B cell (primary cell): ENCODE measurements around the gene HOXC6. TPM values are rescaled to one million over a fixed set of nuclear protein-coding genes. Genes with fewer than 3 reads are reported as not detected.

Source experiments
- ATAC-seq: fragments of 200-7000 bp; cut with Tn5 transposase; one replicate; pipeline ENCODE4 v1.10.0; 2021; ENCODE audit warnings: low read depth, mild to moderate bottlenecking, moderate number of reproducible peaks, moderate library complexity
- CTCF ChIA-PET: fragments of 350-600 bp; sonication (Branson Sonifier 250); formaldehyde crosslinking; loops from one replicate; lab custom pipeline; 2021; ENCODE audit warnings: antibody characterized with exemption, inconsistent platforms; lab: Charles Lee
- POLR2A ChIA-PET: fragments of 350-600 bp; sonication (Branson Sonifier 250); formaldehyde crosslinking; loops from one replicate; lab custom pipeline; 2021; ENCODE audit warnings: antibody characterized with exemption; lab: Charles Lee
- DNase-seq: peaks from one replicate; pipeline ENCODE4 v3.0.0; 2013
- H2AFZ ChIP-seq: 2 replicates; pipeline ENCODE4 v1.6.1; 2012; ENCODE audit warnings: mild to moderate bottlenecking, low read depth, low read length; ENCODE audit not compliant: insufficient read depth, poor library complexity, severe bottlenecking
- H3K27ac ChIP-seq, 2 donors: 1 replicate in 1 of 2; 2 replicates in 1 of 2; pipeline ENCODE4 v1.5.1; 2012 to 2013; ENCODE audit warnings: low read length in 2 of 2, mild to moderate bottlenecking in 2 of 2, moderate library complexity in 1 of 2
- H3K27me3 ChIP-seq, 4 experiments: fragments of 200-600 bp in 1 of 4; sonication (generic) in 1 of 4; replicated peaks in 1 of 4; 1 replicate in 2 of 4; 2 replicates in 2 of 4; pipeline versions ENCODE4 v1.6.1 to v1.7.0; 2013 to 2016; ENCODE audit warnings: low read length in 3 of 4, mild to moderate bottlenecking in 2 of 4, mixed read lengths in 1 of 4, moderate library complexity in 1 of 4; ENCODE audit not compliant: insufficient read depth in 4 of 4, control insufficient read depth in 3 of 4; ENCODE audit errors: control extremely low read depth in 1 of 4
- H3K36me3 ChIP-seq, 2 experiments: replicated peaks in 1 of 2; 1 replicate in 1 of 2; 2 replicates in 1 of 2; pipeline versions ENCODE4 v1.6.1 to v1.7.1; 2013; ENCODE audit warnings: low read length in 1 of 2; ENCODE audit not compliant: insufficient read depth in 2 of 2, control insufficient read depth in 1 of 2; ENCODE audit errors: control extremely low read depth in 1 of 2, extremely low read depth in 1 of 2
- H3K4me1 ChIP-seq, 2 donors: fragments of 200-600 bp in 1 of 2; sonication (generic) in 1 of 2; 1 replicate in 1 of 2; 2 replicates in 1 of 2; pipeline versions ENCODE4 v1.5.1 to v1.6.1; 2013 to 2017; ENCODE audit warnings: low read length in 2 of 2; ENCODE audit not compliant: control insufficient read depth in 2 of 2, insufficient read depth in 2 of 2
- H3K4me2 ChIP-seq: replicated peaks from 2 replicates; pipeline ENCODE3; 2012; ENCODE audit warnings: mild to moderate bottlenecking, low read depth, low read length; ENCODE audit not compliant: poor library complexity, severe bottlenecking
- H3K4me3 ChIP-seq, 5 experiments: fragments of 200-600 bp in 1 of 5; sonication (generic) in 1 of 5; 1 replicate in 3 of 5; 2 replicates in 2 of 5; pipeline versions ENCODE4 v1.5.1 to v1.7.0; 2011 to 2016; ENCODE audit warnings: low read length in 4 of 5, mild to moderate bottlenecking in 4 of 5, low read depth in 2 of 5, control low read depth in 1 of 5, moderate library complexity in 1 of 5; ENCODE audit not compliant: insufficient read depth in 1 of 5; ENCODE audit errors: control extremely low read depth in 1 of 5, extremely low read depth in 1 of 5
- H3K79me2 ChIP-seq: fragments of 200-600 bp; sonication (generic); one replicate; pipeline ENCODE4 v1.6.0; 2016; ENCODE audit warnings: low read length; ENCODE audit not compliant: control insufficient read depth, insufficient read depth
- H3K9ac ChIP-seq: fragments of 200-600 bp; sonication (generic); 2 replicates; pipeline ENCODE4 v1.6.1; 2017; ENCODE audit warnings: mild to moderate bottlenecking, low read length, moderate library complexity
- H3K9me3 ChIP-seq, 3 donors: one replicate each; pipeline versions ENCODE4 v1.6.1 to v1.7.1; 2013; ENCODE audit warnings: low read length in 2 of 3; ENCODE audit not compliant: control insufficient read depth in 2 of 3, insufficient read depth in 1 of 3; ENCODE audit errors: control extremely low read depth in 1 of 3
- H4K20me1 ChIP-seq: 2 replicates; pipeline ENCODE4 v1.6.0; 2012; ENCODE audit warnings: mild to moderate bottlenecking, low read length; ENCODE audit not compliant: insufficient read depth, control insufficient read depth, poor library complexity, severe bottlenecking
- H3K27ac Mint-ChIP-seq: one replicate; pipeline ENCODE4 v1.8.0; 2021; ENCODE audit warnings: mixed read lengths
- H3K27me3 Mint-ChIP-seq: one replicate; pipeline ENCODE4 v1.8.0; 2021; ENCODE audit warnings: mixed read lengths
- H3K4me1 Mint-ChIP-seq: one replicate; pipeline ENCODE4 v1.8.0; 2021; ENCODE audit warnings: mixed read lengths
- H3K4me3 Mint-ChIP-seq: one replicate; pipeline ENCODE4 v1.8.0; 2021; ENCODE audit warnings: mixed read lengths
- H3K9me3 Mint-ChIP-seq: one replicate; pipeline ENCODE4 v1.8.0; 2022; ENCODE audit warnings: mixed read lengths; ENCODE audit not compliant: insufficient read depth
- CTCF ChIP-seq: fragments of 200-600 bp; IDR thresholded peaks from one replicate; pipeline ENCODE4 v1.8.0; 2022; ENCODE audit warnings: antibody characterized with exemption, mild to moderate bottlenecking
- EZH2 ChIP-seq: IDR thresholded peaks from 2 replicates; pipeline ENCODE4 v1.6.1; 2012; ENCODE audit warnings: borderline replicate concordance, low read depth, mild to moderate bottlenecking, moderate library complexity, low read length; ENCODE audit not compliant: insufficient read depth, poor library complexity, severe bottlenecking
- whole genome bisulfite sequencing: methylation state at CpG from one replicate; pipeline ENCODE4 v1.1.5; 2013; ENCODE audit warnings: missing lambda C conversion rate; ENCODE audit not compliant: insufficient coverage; 5-methylcytosine and 5-hydroxymethylcytosine counted together
- intact Hi-C: fragments of 100-400 bp; cut with micrococcal nuclease; formaldehyde crosslinking; loops from one replicate; pipeline ENCODE4 v1.10.0; 2022
- polyA plus RNA-seq: library from polyadenylated mRNA; depleted of rRNA; stranded (reverse); fragments of >200 nt; gene quantifications from 2 replicates; pipeline ENCODE4 v1.2.3, GENCODE V29; 2012
- total RNA-seq, 2 donors: library from RNA; stranded (reverse); fragments of 120-200 nt in 1 of 2; gene quantifications; 1 replicate in 1 of 2; 2 replicates in 1 of 2; pipeline versions ENCODE4 v1.2.3 to v1.2.4, GENCODE V29; 2013 to 2022

HOXC6 gene
- total and polyA plus RNA-seq, 2 donors (not counting 1 experiment from before 2014, with no cell fraction given), result not detected

- ATAC-seq (no peak), DNase-seq (no peak)
- Histone ChIP-seq H3K36me3 (no peaks in the 10 kb centered on the region), H3K4me1 (peaks cover 23 to 27% of the 10 kb centered on the region in 2 donors), H3K27ac (no peak overlapping the region), H3K4me2 (no peak overlapping the region), H3K9ac (no peak overlapping the region), H2AFZ (no peak overlapping the region), H4K20me1 (no peaks in the 10 kb centered on the region), H3K27me3 (peaks cover 0 to 92% (median 60%) of the 10 kb centered on the region in 4 experiments), H3K4me3 (no peak overlapping the region), H3K79me2 (no peaks in the 10 kb centered on the region), H3K9me3 (peaks cover 0 to 31% (median 4%) of the 10 kb centered on the region in 3 donors)
- intact Hi-C loops, result no loop called here
- CTCF ChIA-PET, result interaction anchor here (0.5 to 1.6 kb wide), 4 partner anchors 154 to 271 kb away, joined by 3 to 5 read pairs (median 4); no protein-coding TSS in a partner anchor
- Mint-ChIP-seq H3K4me1 (peaks cover 17% of the 10 kb centered on the region), H3K27me3 (peaks cover 75% of the 10 kb centered on the region), H3K27ac (no peak overlapping the region), H3K4me3 (no peak overlapping the region), H3K9me3 (no peaks in the 10 kb centered on the region)
- POLR2A ChIA-PET, result no interaction called here
- no CpG with 5 or more reads among the region's 14 CpGs for WGBS
- TF ChIP-seq CTCF (no peak), EZH2 (no peak)
Measured at GRCh38 chr12:54037360-54038283, 9.4 kb downstream of the HOXC6 start.
